Mammary epithelial cell (primary cell): Measurements from ENCODE around the gene RFNG.

Source experiments
- CTCF ChIP-seq, 2 donors: IDR thresholded peaks in 1 of 2; conservative IDR thresholded peaks in 1 of 2; 2 replicates each; pipeline ENCODE4 v1.5.1; 2011 to 2012; ENCODE audit warnings: inconsistent platforms in 2 of 2, low read length in 2 of 2, mild to moderate bottlenecking in 2 of 2, control low read depth in 1 of 2, low read depth in 1 of 2; ENCODE audit not compliant: insufficient read depth in 1 of 2; ENCODE audit errors: extremely low read depth in 1 of 2
- EZH2 ChIP-seq: IDR thresholded peaks from 2 replicates; pipeline ENCODE4 v1.6.1; 2012; ENCODE audit warnings: low read length, inconsistent platforms, borderline replicate concordance

- TF ChIP-seq CTCF (conservative IDR thresholded peaks at IDR 0.05 in 1 of 2, IDR thresholded peaks at IDR 0.05 in 1 of 2; ENCODE audit: extremely low read depth in 1 of 2, insufficient read depth in 1 of 2, low read depth in 1 of 2, low read length in 2 of 2), result no peak
- no peak for TF ChIP-seq EZH2
Measured at GRCh38 chr17:82033359-82034085, 18.1 kb downstream of the RFNG start.
